RWPE2 (cell line): ENCODE data around the gene SLC24A3.

Experiments used
- ATAC-seq: fragments of 200-7000 bp; cut with Tn5 transposase; 3 replicates; pipeline ENCODE4 v1.9.1; 2021; ENCODE audit warnings: low read depth
- DNase-seq: peaks from one replicate; pipeline ENCODE4 v3.0.0-alpha.2; 2020; ENCODE audit warnings: low spot score
- H3K27ac ChIP-seq: fragments of 450-650 bp; 2 replicates; pipeline ENCODE4 v1.5.1; 2017; ENCODE audit warnings: mild to moderate bottlenecking; ENCODE audit not compliant: poor library complexity, severe bottlenecking
- H3K27me3 ChIP-seq: fragments of 250-450 bp; sonication (Bioruptor Pico); 2 replicates; pipeline ENCODE4 v1.5.1; 2021; ENCODE audit warnings: mild to moderate bottlenecking, moderate library complexity; ENCODE audit not compliant: insufficient read depth, poor library complexity, severe bottlenecking
- H3K36me3 ChIP-seq: fragments of 250-450 bp; sonication (Bioruptor Pico); 2 replicates; pipeline ENCODE4 v1.5.1; 2020; ENCODE audit warnings: low read depth, mild to moderate bottlenecking, moderate library complexity
- H3K4me1 ChIP-seq: fragments of 250-450 bp; sonication (Bioruptor Pico); 2 replicates; pipeline ENCODE4 v1.5.1; 2021; ENCODE audit warnings: mild to moderate bottlenecking, moderate library complexity; ENCODE audit not compliant: insufficient read depth, poor library complexity, severe bottlenecking
- H3K4me3 ChIP-seq: fragments of 250-450 bp; sonication (Bioruptor Pico); 2 replicates; pipeline ENCODE4 v1.5.1; 2021; ENCODE audit warnings: mild to moderate bottlenecking, moderate library complexity; ENCODE audit not compliant: severe bottlenecking
- H3K9me3 ChIP-seq: fragments of 250-450 bp; sonication (Bioruptor Pico); 2 replicates; pipeline ENCODE4 v1.5.1; 2021; ENCODE audit warnings: mild to moderate bottlenecking, moderate library complexity; ENCODE audit not compliant: severe bottlenecking
- TF ChIP-seq, protein P1 (sequence below): fragments of 450-650 bp; IDR thresholded peaks from one replicate; pipeline ENCODE4 v1.5.1; 2017; ENCODE audit warnings: mild to moderate bottlenecking, moderate library complexity; ENCODE audit not compliant: poor library complexity, severe bottlenecking

SLC24A3 gene

DNA sequence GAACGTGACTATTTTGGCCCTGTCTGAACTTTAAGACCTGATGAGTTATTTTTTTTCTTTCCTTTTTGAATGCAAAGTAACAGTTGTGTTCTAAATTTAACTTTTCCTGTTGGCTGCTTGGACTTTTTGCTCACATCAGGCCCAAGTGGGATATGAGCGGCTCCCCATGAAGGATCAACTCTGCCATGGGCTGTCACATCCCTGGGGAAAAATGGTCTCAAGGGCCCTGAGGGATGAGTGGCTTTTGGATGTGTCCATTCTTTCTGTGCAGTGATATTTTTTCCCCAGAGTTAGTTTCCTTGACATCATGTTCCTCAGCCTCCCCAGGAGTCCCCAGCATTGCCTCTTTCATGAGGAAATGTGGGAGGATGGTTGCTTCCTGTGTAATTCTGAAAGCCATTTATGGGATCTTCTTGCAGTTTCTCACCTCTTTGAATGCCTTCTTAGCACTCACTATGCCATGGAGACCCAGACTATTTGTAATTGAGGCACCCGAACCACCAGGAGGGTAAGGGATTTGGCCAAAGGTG lies 92.5 kb downstream of the SLC24A3 start:
- no peak overlapping the region for H3K27ac ChIP-seq
- no peaks in the 10 kb centered on the region for H3K9me3 ChIP-seq
- H3K4me3 ChIP-seq, result no peak overlapping the region
- H3K4me1 ChIP-seq, result no peaks in the 10 kb centered on the region
- H3K27me3 ChIP-seq, result peaks cover 3% of the 10 kb centered on the region
- no peak for ATAC-seq
- TF ChIP-seq, protein P1, sequence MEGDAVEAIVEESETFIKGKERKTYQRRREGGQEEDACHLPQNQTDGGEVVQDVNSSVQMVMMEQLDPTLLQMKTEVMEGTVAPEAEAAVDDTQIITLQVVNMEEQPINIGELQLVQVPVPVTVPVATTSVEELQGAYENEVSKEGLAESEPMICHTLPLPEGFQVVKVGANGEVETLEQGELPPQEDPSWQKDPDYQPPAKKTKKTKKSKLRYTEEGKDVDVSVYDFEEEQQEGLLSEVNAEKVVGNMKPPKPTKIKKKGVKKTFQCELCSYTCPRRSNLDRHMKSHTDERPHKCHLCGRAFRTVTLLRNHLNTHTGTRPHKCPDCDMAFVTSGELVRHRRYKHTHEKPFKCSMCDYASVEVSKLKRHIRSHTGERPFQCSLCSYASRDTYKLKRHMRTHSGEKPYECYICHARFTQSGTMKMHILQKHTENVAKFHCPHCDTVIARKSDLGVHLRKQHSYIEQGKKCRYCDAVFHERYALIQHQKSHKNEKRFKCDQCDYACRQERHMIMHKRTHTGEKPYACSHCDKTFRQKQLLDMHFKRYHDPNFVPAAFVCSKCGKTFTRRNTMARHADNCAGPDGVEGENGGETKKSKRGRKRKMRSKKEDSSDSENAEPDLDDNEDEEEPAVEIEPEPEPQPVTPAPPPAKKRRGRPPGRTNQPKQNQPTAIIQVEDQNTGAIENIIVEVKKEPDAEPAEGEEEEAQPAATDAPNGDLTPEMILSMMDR, result no peak
- no peaks in the 10 kb centered on the region for H3K36me3 ChIP-seq
- no peak for DNase-seq

DNA sequence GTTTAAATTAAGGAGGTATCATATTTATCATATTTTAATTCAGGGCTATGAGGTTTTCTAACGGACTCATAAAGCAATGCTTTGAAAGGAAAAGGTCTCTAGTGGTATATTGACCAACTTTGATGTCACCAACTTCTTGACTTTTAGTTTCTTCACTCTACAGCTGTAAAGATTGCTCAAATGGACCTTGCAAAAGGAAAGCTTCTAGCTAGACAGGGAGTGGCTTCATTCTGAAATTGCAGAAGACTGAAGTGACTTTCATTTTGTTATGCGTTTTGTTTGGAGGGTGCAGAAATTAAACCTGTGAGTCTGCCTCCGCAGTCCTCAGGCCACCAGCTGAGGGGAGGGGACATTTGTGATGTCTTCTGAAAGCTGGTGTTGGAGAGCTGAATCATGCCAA lies 95.7 kb downstream of the SLC24A3 start:
- H3K27me3 ChIP-seq, result peaks cover 3% of the 10 kb centered on the region
- H3K4me1 ChIP-seq, result no peaks in the 10 kb centered on the region
- no peaks in the 10 kb centered on the region for H3K36me3 ChIP-seq
- H3K27ac ChIP-seq, result no peak overlapping the region
- TF ChIP-seq, protein P1, result no peak
- no peak overlapping the region for H3K4me3 ChIP-seq
- ATAC-seq (no peak), DNase-seq (no peak)
- H3K9me3 ChIP-seq, result no peaks in the 10 kb centered on the region

DNA sequence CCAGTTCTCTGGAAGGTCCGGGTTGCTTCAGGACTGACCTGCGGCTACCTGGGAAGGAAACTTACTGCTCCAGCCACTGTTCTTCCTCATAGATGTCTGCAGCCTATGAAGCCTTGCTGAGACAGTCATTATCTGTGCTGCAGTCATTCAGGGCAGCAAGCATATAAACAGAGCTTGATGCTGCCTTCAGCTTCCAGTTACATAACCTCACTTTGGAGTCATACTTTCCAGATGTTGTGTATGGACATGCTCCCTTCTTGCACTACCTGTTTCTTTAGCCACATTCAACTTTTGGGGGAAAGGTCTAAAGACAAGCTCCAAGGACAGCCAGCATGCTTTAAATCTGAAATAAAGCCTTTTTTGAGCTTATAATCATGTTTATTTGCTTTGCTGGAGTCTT lies 98.1 kb downstream of the SLC24A3 start:
- Histone ChIP-seq H3K36me3 (no peaks in the 10 kb centered on the region), H3K27ac (no peak overlapping the region), H3K4me3 (no peak overlapping the region), H3K4me1 (peaks cover 8% of the 10 kb centered on the region), H3K27me3 (peaks cover 3% of the 10 kb centered on the region), H3K9me3 (no peaks in the 10 kb centered on the region)
- TF ChIP-seq, protein P1, result no peak
- DNase-seq, result no peak
- no peak for ATAC-seq

DNA sequence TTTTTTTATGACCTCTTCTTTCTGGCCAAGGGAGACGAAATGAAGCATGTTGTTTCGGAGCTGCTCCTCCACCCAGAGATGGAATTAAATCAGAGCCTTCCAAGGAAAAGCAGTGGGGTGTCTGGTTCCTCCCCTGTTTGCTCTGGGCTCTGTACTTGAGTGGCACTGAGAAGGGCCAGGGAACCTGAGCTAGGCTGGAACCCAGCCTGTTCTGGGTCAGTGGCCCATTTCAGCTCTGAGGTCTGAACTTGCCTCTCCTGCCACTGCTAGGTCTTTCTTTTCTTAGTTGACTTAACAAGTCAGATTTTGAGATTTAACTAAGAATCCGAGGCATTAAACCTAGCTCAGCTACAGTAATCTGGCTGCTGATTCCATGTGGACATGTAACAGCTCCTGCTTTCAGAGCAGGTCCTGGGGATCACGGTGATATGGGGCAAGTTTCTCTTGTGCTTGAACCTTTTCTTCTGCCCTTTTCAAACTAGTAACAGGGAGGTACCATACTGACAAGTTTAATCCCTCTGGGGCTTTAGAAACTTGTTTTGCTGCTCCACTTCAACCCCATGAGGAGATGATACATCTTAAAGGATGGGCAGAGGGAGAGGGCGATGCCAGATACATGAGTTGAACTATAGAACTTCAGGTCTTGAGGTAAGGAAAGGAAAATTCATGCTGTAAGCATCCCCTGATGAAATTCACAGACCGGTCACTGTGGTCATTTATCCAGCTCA lies 101.1 kb downstream of the SLC24A3 start:
- Histone ChIP-seq H3K27me3 (no peaks in the 10 kb centered on the region), H3K4me3 (no peak overlapping the region), H3K9me3 (no peaks in the 10 kb centered on the region), H3K4me1 (peaks cover 8% of the 10 kb centered on the region), H3K27ac (no peak overlapping the region), H3K36me3 (no peaks in the 10 kb centered on the region)
- TF ChIP-seq, protein P1, result no peak
- DNase-seq (no peak), ATAC-seq (no peak)

DNA sequence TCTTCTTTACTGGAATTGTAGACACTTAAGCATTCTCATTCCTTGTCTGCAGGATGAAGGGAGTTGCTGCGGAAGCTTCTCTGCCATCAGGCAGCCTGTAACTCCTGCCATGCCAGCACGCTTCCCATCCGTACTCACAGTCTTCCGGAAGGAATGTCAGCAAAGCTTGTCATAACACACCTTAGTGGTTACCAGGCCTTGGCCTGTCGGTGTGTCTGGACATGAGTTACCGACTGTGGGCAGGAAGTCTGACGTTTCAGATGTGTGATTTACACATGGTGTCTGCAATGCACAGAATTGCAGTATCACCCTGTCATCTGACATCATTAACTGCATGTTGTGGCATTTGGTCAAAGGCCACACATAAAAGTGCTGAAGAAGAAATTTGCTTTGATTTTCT lies 102.2 kb downstream of the SLC24A3 start:
- TF ChIP-seq, protein P1, result no peak
- H3K4me1 ChIP-seq, result peaks cover 8% of the 10 kb centered on the region
- H3K27ac ChIP-seq, result no peak overlapping the region

More for the DNA sequence above, 102.2 kb downstream of the SLC24A3 start:
- H3K4me3 ChIP-seq, result no peak overlapping the region
- ATAC-seq (peak; percentile 85), DNase-seq (no peak)
- no peaks in the 10 kb centered on the region for H3K36me3 ChIP-seq
- no peaks in the 10 kb centered on the region for H3K9me3 ChIP-seq
- no peaks in the 10 kb centered on the region for H3K27me3 ChIP-seq
